Activated naive CD4-positive, alpha-beta T cell treated with anti-CD3 and anti-CD28 coated beads, Interleukin-2, amount 10 ng/mL, durations not matched to agents 7 days and 5 days (primary cell): ENCODE measurements around the gene NCOA5.
A peak's percentile ranks its signal among the peaks of the same experiment; 100 is the strongest.

Experiments
- CTCF ChIA-PET: fragments of 350-600 bp; sonication (Branson Sonifier 250); formaldehyde crosslinking; loops from one replicate; lab custom pipeline; 2021; ENCODE audit warnings: antibody characterized with exemption; lab: Charles Lee
- DNase-seq: peaks from one replicate; pipeline ENCODE4 v3.0.0-alpha.2; 2020
- H3K27ac Mint-ChIP-seq: one replicate; pipeline ENCODE4 v1.8.0; 2021; ENCODE audit warnings: mild to moderate bottlenecking, moderate library complexity, mixed read lengths
- H3K27me3 Mint-ChIP-seq: one replicate; pipeline ENCODE4 v1.8.0; 2021; ENCODE audit warnings: mild to moderate bottlenecking, mixed read lengths
- H3K36me3 Mint-ChIP-seq: one replicate; pipeline ENCODE4 v1.8.0; 2021; ENCODE audit warnings: mixed read lengths
- H3K4me1 Mint-ChIP-seq: one replicate; pipeline ENCODE4 v1.8.0; 2021; ENCODE audit warnings: mixed read lengths
- H3K4me3 Mint-ChIP-seq: one replicate; pipeline ENCODE4 v1.8.0; 2021; ENCODE audit warnings: mild to moderate bottlenecking, moderate library complexity, mixed read lengths
- H3K9me3 Mint-ChIP-seq: one replicate; pipeline ENCODE4 v1.8.0; 2021; ENCODE audit warnings: mixed read lengths

Gene NCOA5

GRCh38 chr20:46012921-46013320, 76.8 kb downstream of the NCOA5 start:
- peaks cover 77% of the 10 kb centered on the region for H3K27me3 Mint-ChIP-seq
- no peak overlapping the region for H3K4me3 Mint-ChIP-seq

GRCh38 chr20:46011631-46012482, 77.9 kb downstream of the NCOA5 start:
- H3K4me1 Mint-ChIP-seq: peaks cover 64% of the 10 kb centered on the region
- H3K4me3 Mint-ChIP-seq: peak overlapping the region; percentile 40
- CTCF ChIA-PET: interaction anchor here (0.6 to 8.7 kb wide), 10 partner anchors 11 to 638 kb away, joined by 3 to 151 read pairs (median 4); partner anchors contain the start of gene ELMO2
- peak; percentile 55 for DNase-seq
- H3K27me3 Mint-ChIP-seq: peaks cover 84% of the 10 kb centered on the region
- peaks cover 2% of the 10 kb centered on the region for H3K9me3 Mint-ChIP-seq
- H3K27ac Mint-ChIP-seq: no peak overlapping the region
- peaks cover 5% of the 10 kb centered on the region for H3K36me3 Mint-ChIP-seq

More at GRCh38 chr20:46012921-46013320, 76.8 kb downstream of the NCOA5 start:
- Mint-ChIP-seq H3K4me1 (peaks cover 64% of the 10 kb centered on the region), H3K27ac (no peak overlapping the region), H3K9me3 (peaks cover 6% of the 10 kb centered on the region), H3K36me3 (peaks cover 5% of the 10 kb centered on the region)
- DNase-seq: no peak
- CTCF ChIA-PET: interaction anchor here (0.6 to 8.7 kb wide), 19 partner anchors 9 to 639 kb away, joined by 3 to 151 read pairs (median 6); partner anchors contain the start of gene ELMO2
